ENCODE data around the gene SNW1.

DNA sequence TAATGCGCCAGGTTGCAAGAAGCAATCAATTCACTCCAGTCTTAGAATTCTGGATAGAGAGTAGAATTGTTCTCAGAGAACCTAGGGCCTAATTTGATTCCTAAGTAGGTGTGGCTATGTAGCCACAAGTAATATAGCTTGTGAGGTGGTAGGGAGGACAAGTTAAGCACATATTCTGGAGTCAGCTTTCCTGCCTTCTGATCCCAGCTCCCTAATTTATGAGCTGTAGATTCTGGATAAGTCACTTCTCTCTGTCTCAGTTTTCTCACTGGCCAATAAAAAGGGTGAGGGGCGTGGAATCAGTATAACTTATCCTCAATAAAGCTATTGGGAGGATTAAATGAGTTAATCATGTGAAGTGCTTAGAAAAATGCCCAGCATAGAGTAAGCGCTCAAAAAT, 3.0 kb upstream of the SNW1 start:
- TF ChIP-seq, protein P1, sequence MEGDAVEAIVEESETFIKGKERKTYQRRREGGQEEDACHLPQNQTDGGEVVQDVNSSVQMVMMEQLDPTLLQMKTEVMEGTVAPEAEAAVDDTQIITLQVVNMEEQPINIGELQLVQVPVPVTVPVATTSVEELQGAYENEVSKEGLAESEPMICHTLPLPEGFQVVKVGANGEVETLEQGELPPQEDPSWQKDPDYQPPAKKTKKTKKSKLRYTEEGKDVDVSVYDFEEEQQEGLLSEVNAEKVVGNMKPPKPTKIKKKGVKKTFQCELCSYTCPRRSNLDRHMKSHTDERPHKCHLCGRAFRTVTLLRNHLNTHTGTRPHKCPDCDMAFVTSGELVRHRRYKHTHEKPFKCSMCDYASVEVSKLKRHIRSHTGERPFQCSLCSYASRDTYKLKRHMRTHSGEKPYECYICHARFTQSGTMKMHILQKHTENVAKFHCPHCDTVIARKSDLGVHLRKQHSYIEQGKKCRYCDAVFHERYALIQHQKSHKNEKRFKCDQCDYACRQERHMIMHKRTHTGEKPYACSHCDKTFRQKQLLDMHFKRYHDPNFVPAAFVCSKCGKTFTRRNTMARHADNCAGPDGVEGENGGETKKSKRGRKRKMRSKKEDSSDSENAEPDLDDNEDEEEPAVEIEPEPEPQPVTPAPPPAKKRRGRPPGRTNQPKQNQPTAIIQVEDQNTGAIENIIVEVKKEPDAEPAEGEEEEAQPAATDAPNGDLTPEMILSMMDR (IDR thresholded peaks at IDR 0.05): no peak
- TF ChIP-seq POLR2AphosphoS5 (IDR thresholded peaks at IDR 0.05; ENCODE audit: insufficient read depth in 1 of 2, low read depth in 1 of 2): no peak
